Choroid plexus epithelial cell (primary cell): ENCODE results near the gene DAG1.
"Not testable (repeated sequence)": the region's sequence is repeated elsewhere in the genome, so short reads cannot be mapped to it uniquely, and the experiment has no call there.

ENCODE experiments used
- DNase-seq: peaks from one replicate; pipeline ENCODE4 v3.0.0-alpha.2; 2010; ENCODE audit warnings: low read depth
- H3K4me3 ChIP-seq: 2 replicates; pipeline ENCODE4 v1.5.1; 2011; ENCODE audit warnings: low read depth, mild to moderate bottlenecking, control low read depth, low read length, moderate library complexity
- TF ChIP-seq, protein P1 (sequence below): conservative IDR thresholded peaks from 2 replicates; pipeline ENCODE4 v1.5.1; 2011; ENCODE audit warnings: low read depth, mild to moderate bottlenecking, control low read depth, inconsistent platforms, low read length, moderate library complexity

Gene DAG1

DNA sequence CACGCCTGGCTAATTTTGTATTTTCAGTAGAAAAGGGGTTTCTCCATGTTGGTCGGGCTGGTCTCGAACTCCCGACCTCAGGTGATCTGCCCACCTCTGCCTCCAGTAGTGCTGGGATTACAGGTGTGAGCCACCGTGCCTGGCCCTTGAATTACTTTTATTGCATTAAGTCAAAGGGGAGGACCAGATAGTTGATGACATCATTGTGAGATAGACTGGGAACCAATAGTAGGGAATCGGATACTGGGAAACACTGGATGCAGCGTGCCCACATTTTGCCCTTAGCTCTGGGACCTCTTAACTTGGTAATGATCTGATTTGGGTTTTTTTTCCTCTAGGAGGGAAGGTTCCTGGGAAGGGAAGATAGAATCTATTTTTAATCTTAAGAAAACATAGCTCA is 19.2 kb downstream of the DAG1 start:
- TF ChIP-seq, protein P1, sequence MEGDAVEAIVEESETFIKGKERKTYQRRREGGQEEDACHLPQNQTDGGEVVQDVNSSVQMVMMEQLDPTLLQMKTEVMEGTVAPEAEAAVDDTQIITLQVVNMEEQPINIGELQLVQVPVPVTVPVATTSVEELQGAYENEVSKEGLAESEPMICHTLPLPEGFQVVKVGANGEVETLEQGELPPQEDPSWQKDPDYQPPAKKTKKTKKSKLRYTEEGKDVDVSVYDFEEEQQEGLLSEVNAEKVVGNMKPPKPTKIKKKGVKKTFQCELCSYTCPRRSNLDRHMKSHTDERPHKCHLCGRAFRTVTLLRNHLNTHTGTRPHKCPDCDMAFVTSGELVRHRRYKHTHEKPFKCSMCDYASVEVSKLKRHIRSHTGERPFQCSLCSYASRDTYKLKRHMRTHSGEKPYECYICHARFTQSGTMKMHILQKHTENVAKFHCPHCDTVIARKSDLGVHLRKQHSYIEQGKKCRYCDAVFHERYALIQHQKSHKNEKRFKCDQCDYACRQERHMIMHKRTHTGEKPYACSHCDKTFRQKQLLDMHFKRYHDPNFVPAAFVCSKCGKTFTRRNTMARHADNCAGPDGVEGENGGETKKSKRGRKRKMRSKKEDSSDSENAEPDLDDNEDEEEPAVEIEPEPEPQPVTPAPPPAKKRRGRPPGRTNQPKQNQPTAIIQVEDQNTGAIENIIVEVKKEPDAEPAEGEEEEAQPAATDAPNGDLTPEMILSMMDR = no peak
- DNase-seq = no peak
- H3K4me3 ChIP-seq = no peak overlapping the region

DNA sequence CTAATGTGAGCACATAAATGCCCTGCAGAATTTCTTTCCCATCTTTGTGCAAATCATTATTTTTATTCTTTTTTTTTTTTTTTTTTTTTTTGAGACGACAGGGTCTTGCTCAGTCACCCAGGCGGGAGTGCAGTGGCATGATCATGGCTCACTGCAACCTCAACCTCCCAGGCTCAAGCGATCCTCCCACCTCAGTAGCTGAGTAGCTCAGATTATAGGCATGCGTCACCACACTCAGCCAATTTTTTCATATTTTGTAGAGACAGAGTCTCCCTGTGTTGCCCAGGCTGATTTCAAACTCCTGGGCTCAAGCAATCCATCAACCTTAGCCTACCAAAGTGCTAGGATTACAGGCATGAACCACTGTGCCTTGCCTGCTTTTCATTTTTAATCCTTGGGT is 22.9 kb downstream of the DAG1 start:
- H3K4me3 ChIP-seq = no peak overlapping the region
- DNase-seq = no peak
- TF ChIP-seq, protein P1 = no peak

- H3K4me3 ChIP-seq = no peak overlapping the region
- DNase-seq = peak; percentile 25
- TF ChIP-seq, protein P1 = no peak
Observed at GRCh38 chr3:49493901-49494300, 23.8 kb downstream of the DAG1 start.

DNA sequence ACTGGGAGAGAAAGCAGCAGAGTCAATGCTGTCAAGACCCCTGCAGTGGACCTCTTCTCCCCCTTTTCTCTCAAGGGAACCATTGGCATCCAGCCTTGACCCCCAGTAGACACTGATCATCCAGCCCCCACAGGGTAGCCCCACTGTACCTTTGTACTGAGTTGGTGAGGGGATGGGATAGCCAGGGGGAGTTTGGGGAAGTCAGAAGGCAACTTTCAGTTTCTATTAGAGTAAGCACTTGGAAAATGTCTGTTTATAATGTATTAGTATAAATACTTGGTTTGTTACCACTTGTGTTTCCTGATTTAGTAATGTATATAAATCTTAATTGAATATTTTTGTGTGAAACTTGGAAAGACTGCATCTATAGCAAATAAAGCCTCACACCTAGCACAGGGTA is 25.0 kb downstream of the DAG1 start:
- H3K4me3 ChIP-seq = no peak overlapping the region
- TF ChIP-seq, protein P1 = no peak
- DNase-seq = no peak

DNA sequence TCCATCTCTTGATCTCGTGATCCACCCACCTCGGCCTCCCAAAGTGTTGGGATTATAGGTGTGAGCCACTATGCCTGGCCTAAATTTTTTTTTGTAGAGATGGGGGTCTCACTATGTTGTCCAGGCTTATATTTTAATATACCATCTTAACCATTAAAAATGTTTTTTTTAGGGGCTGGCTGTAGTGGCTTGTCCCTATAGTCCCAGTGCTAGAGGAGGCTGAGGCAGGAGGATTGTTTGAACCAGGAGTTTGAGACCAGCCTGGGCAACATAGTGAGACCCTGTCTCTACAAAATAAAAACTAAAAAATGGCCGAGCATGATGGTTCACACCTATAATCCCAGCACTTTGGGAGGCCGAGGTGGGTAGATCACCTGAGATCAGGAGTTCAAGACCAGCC is 26.8 kb downstream of the DAG1 start:
- not testable (repeated sequence) for H3K4me3 ChIP-seq, DNase-seq

- no peak overlapping the region for H3K4me3 ChIP-seq
- DNase-seq = no peak
- TF ChIP-seq, protein P1 = no peak
Observed at GRCh38 chr3:49497606-49498005, 27.5 kb downstream of the DAG1 start.

DNA sequence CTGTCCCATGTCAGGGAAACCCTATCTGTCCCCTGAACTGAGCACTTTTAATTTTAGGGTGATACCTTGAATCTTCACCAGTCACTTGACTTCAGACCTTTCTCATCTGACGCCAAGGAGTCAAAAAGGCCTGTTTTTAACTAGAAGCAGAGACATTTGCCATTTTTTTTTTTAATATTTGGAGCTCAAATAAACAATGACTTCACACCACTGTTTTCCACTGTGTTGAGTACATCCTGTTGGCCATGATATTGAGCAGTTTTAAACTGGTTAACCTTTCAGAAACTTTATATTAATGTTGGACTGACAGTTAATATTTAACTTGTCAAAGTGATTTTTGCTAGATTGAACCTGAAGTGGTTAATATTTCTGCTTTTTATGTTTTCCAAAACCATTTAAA is 28.2 kb downstream of the DAG1 start:
- DNase-seq = no peak
- TF ChIP-seq, protein P1 = no peak
- H3K4me3 ChIP-seq = no peak overlapping the region

DNA sequence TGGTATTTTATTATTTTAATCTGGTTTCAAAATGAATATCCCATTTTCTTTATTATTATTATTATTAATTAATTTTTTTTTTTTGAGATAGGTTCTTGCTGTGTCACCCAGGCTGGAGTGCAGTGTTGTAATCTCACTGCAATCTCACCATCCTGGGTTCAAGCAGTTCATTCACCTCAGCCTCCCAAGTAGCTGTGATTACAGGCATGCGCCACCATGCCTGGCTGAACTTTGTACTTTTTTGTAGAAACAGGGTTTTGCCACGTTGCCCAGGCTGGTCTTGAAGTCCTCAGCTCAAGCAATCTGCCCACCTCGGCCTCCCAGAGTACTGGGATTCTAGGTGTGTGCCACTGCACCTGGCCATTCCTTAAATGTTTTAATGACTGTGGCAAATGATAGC is 28.6 kb downstream of the DAG1 start:
- TF ChIP-seq, protein P1 = no peak
- DNase-seq = no peak

More for the DNA sequence above, 28.6 kb downstream of the DAG1 start:
- no peak overlapping the region for H3K4me3 ChIP-seq
